D721Med (cell line): ENCODE results near the gene CMBL.

ENCODE experiments used
- DNase-seq: peaks from one replicate; pipeline ENCODE4 v3.0.0; 2011; ENCODE audit warnings: low spot score; ENCODE audit not compliant: insufficient read length
- FAIRE-seq: peaks from 2 replicates; lab custom pipeline; 2011; peaks lifted over from hg19 to GRCh38; lab: Jason Lieb, UNC
- TF ChIP-seq, protein P1 (sequence below): IDR thresholded peaks from 2 replicates; pipeline ENCODE4 v1.5.1; 2012; ENCODE audit warnings: mild to moderate bottlenecking, control low read depth; ENCODE audit not compliant: insufficient read depth; ENCODE audit errors: missing control alignments

Gene CMBL

DNA sequence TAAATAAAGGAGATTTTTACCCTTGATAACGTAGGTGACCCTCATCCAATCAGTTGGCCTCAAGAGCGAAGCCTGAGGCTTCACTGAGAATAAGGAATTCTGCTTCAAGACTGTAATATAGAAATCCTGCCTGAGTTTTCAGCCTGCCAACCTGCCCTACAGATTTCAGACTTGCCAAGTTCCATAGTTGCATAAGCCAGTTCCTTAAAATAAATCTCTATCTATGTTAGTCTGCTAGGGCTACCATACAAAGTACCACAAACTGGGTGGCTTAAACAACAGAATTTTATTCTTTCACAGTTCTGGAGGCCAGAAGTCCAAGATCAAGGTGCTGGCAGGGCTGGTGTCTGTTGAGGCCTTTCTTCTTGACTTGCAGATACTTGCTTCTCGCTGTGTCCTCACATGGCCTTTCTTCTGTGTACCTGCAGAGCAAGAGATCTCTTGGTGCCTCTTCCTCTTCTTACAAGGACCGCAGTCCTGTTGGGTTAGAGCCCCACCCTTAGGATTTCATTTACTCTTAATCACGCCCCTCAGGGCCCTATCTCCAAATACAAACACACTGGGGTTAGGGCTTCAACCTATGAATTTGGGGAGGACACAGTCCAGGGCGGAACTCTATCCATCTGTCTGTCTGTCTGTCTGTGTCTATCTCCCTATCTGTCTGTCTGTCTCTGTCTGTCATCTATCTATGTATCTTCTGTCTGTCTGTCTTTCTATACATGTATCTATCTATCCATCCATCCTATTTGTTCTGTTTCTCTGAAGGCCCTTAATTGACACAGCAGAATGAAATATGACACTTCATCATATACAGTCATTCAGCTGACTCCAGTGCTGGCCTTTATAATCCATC is 17.0 kb upstream of the CMBL start:
- TF ChIP-seq, protein P1, sequence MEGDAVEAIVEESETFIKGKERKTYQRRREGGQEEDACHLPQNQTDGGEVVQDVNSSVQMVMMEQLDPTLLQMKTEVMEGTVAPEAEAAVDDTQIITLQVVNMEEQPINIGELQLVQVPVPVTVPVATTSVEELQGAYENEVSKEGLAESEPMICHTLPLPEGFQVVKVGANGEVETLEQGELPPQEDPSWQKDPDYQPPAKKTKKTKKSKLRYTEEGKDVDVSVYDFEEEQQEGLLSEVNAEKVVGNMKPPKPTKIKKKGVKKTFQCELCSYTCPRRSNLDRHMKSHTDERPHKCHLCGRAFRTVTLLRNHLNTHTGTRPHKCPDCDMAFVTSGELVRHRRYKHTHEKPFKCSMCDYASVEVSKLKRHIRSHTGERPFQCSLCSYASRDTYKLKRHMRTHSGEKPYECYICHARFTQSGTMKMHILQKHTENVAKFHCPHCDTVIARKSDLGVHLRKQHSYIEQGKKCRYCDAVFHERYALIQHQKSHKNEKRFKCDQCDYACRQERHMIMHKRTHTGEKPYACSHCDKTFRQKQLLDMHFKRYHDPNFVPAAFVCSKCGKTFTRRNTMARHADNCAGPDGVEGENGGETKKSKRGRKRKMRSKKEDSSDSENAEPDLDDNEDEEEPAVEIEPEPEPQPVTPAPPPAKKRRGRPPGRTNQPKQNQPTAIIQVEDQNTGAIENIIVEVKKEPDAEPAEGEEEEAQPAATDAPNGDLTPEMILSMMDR, result no peak
- FAIRE-seq (no peak), DNase-seq (no peak)

DNA sequence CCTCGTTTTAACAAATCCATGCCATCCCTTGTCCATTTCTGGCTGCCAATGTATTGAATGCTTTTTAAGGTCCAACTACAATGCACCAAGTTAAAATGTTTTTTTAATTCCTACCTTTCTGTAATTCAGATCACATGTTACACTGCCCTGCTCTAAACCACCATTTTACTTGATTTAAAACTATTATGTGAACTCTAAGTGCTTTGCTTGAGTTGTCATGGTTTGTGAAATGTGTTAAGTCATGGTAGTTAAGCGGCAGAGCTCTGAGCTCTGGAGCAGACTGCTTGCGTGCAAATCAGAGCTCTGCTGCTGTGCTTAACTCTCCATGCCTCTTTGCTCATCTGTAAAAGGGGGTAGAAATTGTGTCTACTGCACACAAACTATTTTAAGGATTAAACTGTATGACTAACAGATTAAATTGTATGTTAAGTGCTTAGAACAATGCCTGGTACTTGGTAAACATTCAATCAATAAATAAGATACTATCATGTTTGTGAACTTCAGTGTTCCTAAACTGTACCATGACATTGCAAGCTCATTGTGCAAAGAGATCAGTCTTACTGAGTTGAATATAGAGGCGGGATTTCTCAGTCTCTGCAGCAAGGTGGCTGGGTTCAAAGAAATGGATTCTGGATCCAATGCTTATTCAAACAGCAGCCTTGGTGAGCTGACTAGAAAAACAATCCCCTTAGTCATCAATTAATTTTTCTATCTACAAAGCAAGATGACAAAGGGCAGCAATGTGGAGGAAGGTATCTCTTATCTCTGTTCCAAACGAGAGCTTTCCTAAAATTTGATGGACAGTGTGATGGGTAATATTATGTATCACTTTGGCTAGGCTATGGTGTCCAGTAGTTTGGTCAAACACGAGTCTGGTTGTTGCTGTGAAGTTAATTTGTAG is 16.1 kb upstream of the CMBL start:
- DNase-seq (no peak), FAIRE-seq (no peak)
- TF ChIP-seq, protein P1, result no peak

DNA sequence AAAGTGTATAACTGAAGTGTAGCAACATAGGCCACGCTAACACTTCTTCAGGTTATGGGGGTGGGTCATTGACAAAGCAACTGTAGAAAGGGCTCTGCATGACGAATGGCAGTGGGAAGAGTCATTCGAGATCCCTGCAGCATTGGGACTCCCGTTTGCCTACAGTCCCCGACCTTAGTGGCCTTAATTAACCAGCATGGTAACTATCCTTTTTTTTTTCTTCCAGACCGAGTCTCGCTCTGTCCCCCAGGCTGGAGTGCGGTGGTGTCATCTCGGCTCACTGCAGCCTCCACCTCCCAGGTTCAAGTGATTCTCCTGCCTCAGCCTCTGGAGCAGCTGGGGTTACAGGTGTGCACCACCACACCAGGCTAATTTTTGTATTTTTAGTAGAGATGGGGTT is 14.2 kb upstream of the CMBL start:
- DNase-seq (no peak), FAIRE-seq (no peak)
- TF ChIP-seq, protein P1, result no peak

DNA sequence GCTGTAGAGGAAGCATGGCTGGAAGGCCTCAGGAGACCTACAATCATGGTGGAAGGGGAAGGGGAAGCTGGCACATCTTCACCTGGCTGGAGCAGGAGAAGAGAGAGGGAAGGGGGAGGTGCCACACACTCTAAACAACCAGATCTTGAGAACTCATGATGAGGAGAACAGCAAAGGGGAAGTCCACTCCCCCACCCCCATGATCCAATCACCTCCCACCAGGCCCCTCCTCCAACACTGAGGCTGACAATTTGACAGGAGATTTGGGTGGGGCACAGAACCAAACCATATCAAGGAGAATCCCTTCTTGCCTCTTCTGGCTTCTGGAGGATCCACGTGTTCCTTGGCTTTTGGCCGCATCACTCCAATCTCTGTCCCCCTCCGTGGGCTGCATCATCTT is 13.1 kb upstream of the CMBL start:
- no peak for FAIRE-seq
- TF ChIP-seq, protein P1, result no peak
- DNase-seq, result no peak

DNA sequence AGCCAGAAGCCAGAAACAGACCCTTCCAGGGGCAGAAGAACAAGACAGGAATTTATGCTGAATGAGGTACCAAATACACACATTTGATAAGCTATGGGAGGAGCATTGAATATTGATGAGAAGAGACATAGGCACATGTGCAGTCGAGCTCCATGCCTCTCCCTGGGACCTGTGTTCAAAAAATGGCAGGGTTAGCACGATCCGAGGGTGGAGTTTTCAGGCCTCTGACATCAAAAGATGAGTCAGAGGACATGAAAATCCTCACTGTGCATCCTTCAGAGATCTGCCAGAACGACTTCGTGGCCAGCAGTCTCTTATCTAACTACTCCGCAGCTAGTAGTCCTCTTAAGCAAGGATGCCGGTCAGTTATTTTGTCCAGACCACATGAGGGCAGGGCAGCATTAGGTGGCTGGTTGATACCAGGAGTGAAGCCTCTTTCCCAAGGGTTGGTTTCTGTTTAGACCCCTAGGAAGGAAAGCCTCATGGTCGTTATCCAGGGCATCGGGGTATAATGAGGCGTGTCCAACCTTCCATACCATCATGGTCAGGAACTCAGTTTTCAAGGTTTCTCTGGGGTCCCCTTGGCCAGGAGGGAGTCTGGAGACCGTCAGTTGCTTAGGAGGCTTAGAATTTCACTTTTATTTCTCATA is 11.6 kb upstream of the CMBL start:
- no peak for DNase-seq
- TF ChIP-seq, protein P1, result no peak
- no peak for FAIRE-seq

DNA sequence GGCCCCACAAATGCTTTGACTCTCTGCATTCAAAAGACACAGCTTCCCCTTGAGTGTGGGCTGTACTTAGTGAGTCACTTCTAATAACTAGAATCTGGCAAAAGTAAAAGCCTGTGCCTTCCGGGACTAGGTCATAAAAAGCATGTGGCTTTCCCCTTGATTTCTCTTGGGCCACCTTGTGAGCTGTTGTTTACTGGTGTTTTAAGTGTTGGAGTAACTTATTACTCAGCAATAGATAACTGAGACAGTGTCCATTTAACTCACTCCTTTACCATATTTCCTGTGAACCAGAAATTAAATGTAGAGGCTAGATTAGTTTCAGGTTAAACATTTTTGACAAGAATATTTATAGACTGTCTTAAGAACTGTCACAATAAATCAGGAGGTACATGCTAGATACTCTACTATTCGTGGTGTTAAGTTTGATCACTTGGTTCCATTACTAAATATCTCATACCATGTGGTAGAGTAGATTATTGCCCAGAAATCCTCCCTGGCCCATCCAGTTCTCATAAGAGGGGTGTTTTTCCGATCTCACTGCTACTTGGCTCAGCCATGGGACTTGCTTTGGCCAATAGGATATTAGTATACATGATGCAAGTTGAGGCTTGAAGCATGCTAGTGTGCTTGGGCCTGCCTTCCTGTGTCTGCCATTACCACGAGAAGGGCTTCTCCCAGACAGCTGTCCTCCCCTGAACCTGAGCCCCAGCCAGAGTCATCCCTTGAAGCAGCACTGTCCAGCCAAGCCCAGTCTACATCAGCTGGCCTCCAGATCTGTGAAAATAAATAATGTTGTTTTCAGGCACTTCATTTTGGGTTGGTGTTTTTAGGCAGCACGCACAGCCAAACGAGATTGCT is 10.4 kb upstream of the CMBL start:
- DNase-seq, result no peak
- FAIRE-seq, result no peak
- TF ChIP-seq, protein P1, result no peak
